ENCODE results near the gene NUP214. TPM values are rescaled to one million over a fixed set of nuclear protein-coding genes. Genes with fewer than 3 reads are reported as not detected.

The NUP214 gene
- total RNA-seq, 1 donor from 2014 or later: 27.4 TPM

DNA sequence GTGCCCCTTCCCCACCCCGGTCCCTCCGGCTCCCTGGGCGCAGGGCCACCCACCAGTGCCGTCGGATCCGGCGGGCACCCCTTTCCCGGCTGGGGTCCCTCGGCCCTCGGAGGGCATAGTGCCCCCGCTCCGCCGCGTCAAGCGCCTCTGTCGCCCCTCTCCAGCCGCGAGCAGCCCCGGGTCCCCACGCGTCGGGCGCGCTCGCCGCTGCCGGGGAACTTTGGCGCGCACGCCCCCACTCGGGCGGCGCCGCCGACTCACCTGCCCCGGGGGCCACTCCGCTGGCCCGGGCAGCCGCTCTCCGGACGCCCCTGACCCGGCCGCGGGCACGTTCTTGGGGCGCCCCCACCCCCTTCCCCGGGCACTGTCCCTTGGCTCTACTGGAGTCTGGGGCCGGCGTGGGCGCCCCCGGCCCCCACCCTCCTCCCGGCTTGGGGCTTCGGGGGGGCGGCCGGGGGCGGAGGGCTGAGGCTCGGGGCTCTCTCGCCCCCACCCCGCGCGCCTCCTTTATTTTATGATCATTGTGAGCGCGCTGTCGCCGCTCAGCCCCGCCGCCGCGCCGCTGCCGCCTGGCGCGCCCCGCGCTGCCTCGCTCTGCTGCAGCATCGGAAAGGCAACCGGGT, 152.0 kb downstream of the NUP214 start:
- DNase-seq: no peak

DNA sequence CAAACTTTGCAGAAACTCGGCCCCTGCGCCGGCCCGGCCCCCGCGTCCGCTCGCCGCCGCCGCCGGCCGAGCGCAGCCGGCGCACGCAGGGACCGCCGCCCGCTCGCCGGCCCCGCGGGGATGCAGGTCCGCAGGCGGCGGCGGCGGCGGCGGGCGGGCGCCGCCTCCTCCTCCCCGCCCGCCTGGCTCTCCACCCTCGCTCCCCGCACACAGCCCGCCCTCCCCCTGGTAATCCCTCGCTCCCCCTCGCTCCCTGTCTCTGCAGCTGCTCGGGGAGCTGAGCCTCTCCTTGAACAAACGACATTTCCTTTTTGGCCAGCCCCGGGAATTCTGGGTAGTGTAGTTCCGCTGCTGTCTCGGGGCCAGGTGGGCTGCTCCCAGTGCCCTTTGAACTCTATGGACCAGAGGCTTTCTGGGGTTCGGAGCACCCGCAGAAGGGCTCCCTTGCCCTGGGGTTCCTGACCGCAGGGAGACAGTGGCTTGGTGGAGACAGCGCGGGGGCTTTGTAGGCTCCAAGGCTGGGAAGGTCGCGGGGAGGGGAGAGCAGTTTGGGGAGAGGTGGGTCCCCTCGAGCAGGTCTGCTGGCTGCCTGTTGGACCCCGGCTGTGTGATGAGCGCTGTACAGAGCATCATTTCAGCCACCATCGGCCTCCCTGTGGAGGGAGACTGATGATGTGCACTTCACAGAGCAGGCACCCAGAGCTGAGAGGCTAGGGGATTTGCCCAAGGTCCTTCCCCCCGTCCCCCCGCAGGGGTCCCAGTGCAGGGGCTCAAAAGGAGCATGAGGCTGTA, 152.7 kb downstream of the NUP214 start:
- DNase-seq: peak; percentile 96

DNA sequence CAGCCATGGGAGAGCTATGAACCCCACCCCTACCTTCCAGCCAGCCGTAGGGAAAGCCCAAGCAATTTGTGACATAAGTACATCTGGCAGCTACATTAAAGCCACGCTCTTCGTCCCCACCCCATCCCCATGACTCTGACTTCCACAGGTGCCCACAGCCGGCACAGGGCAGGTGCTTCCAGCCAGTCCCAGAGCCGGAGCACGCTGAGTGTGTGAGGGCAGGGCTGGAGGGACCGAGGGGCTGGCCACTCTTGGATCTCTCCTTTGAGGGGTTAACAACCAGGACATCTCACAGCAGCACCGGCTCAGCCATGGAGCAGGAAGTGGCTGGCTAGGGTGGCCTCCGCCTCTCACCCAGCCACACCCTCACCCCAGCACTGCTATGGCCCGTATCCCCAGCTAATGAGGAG, 153.3 kb downstream of the NUP214 start:
- no peak for DNase-seq

DNA sequence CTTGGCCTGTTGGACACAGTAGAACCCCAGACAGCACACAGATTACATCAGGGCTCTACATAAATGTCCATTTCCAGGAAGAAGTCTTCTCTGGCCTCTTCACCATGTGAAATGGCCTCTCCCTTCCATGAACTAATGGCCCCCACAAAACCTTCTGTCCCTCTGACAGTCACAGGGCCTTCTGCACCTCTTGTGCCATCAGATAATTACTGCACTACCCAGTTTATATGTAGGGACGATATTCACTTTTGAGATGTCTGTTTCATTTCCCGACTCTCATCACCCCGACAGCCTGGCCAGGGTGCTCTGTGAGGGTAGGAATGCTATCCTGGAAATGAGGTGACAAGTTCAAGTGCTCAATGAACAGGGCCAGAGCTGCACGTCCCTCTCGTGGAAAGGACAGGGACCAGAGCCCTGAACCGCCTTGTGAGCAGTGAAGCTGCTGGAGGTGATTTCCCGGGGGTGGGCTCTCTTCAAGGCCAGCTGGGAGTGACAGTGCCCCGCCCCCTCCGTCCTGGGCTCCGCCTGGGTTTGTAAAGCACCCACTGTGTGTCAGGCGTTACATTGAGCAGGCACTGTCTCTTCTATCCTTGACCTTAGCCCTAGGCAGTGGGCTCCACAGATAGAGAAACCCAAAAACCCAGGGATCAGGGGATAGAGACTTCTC, 153.9 kb downstream of the NUP214 start:
- DNase-seq: no peak

DNA sequence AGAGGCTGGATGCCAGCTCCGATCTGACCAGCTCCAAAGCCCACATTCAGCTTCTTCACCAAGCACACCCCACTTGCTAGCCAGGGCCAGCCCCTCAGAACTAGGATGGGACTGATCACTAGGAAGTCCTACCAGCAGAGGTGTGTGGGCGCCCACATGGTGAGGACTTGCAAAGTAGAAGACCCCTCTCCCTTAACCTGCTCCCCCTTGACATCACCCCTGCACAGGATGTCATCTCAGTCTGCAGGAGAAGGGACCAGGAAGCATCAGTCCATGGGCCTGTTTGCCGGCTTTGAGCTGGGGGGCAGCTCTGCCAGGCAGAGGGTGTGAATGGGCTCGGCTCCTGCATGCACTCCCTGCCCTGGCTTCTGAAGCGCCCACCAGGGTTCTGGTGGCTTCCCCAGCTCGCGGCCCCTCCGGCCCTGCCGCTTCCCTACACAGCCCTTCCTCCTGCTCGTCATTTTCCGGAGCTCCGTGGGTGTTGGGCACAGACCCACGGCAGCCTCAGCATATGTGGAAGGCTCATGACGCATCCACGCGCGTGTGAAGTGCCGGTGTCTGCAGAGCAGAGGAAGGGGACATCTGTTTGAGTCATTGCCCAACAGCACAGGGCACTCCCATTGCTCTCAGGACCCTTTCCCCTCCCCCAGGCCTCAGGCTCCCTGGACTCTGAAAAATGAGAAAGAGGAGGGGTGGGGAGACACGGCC, 154.6 kb downstream of the NUP214 start:
- DNase-seq: no peak

DNA sequence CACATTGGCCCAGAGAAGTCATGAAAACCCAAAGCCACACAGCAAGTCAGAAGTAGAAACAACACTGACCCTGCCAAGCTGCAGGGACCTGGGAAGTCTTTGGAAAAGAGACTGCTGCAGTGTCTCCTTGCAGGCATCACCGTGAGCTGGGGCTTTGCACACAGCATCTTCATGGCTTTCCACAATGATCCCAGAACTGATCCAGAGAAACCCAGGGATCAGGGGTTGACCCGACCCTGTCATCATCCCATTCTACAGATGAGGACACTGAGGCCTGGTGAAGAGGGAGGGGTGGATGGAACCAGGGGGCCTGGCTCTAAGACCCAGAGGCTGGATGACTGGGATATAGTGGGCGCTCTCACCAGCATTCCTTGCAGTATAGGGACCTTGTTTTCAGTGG, 155.3 kb downstream of the NUP214 start:
- no peak for DNase-seq

DNA sequence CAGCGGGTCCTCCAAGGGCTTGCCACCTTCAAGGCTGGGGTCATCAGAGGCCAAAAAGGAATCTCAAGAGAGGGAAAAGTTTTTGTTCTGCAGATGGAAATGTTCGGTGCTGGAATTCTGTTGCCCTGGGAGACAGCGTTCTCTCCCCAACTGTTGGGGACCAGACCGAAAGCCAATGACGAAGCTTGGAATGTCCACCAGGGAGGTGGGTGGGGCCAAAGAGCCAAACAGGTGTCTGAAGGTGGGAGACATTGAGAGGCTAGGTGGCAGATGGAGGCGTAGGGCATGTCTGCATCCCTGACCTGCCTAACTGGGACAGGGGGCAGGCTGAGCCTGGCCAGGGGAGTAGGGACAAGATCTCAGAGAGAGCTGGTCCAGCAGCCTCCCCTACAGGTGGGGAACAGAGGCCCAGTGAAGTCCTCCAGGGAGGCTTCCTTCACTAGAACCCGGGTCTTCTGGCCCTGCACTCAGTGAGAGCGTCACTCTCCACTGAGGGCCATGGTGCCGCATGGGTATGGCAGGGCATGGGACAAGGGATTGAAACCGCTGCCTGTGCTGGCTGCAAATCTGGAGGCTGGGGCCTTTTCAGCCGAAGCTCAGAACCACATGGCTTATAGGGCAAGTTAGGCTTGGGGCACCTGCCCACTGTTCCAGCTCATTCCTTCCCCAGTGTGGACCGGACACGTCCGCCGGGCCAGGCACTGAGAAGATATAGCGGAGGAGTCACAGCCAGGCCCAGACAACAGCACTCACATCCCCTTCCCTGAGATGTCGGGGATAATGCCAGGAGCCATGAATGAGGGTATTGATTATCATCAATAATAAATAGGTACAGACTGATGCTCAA, 156.0 kb downstream of the NUP214 start:
- no peak for DNase-seq

DNA sequence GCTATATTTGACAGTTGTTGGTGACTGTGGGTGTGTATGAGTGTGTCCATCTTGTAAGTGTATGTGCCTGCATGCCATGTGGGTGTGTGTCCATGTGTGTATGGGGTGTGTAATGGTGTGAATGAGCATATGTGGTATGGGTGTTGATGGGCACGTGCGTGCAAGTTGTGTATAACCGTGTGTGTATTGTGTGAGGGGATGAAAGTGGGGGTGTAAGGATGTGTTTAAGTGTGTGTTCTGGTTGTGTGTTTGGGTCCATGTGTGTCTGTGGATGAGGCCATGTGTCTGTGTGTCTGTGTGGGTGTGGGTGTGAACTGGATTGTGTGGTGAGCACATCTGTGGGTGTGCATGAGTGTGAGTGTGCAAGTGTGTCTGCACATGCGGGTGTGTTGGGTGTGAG, 156.8 kb downstream of the NUP214 start:
- DNase-seq: no peak

DNA sequence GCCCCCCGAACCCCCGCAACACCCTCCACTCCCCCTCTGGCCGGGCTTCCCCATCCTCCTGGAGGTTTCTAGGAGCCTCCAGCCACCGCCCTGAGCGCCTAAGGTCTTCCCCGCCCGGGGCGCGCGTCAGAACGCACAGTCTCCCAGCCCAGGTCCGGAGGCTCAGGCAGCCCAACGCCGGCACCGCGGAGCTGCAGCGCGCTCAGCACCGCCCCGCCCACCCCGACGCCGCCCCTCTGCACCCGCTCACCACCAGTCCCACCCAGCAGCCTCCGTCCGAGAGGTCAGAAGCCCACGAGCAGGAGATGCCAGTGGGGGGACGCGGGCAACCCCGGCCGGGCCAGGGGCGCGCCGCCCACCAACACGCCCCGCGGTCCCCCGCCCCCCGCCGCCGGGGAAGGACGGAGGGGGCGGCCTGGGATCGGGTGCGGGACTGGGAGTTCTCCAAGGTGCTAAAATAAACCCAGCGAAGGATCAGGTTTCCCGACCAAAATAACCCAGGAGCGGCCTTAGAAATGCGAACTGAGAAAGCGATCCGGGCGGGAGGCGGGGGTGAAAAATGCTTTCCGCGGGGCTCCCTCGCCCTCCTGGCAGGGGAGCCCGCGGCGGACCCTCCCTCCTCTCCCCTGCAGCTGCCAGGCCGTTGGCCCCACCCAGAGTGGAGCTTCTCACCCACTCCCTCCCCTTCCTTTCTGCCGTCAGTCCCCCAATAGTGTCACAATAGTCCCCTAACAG, 157.5 kb downstream of the NUP214 start:
- peak; percentile 89 for DNase-seq

Small RNA genes within 50 kb of the gene (small RNA-seq; reads per million reads assigned to genes)
- gene RNU6-881P (ENCODE audit: low replicate concordance): not detected

Other genes with a start within 250 kb of the NUP214 start
- gene QRFP, start 228.8 kb upstream of the NUP214 start, total RNA-seq: not detected
- not detected for gene FIBCD1, start 186.3 kb upstream of the NUP214 start, total RNA-seq
- 6.4 TPM for gene LAMC3, start 116.4 kb upstream of the NUP214 start, total RNA-seq
- 19.1 TPM for gene AIF1L, start 29.1 kb upstream of the NUP214 start, total RNA-seq
- gene FAM78A, start 150.9 kb downstream of the NUP214 start, total RNA-seq: 16.7 TPM
- gene PLPP7, start 164.1 kb downstream of the NUP214 start, total RNA-seq: 81.3 TPM

Measured in tongue (tissue), 3 donors.